KG1 (cell line): ENCODE results near the gene POLR1H.
A peak's percentile ranks its signal among the peaks of the same experiment; 100 is the strongest.
"Not testable (repeated sequence)": the region's sequence is repeated elsewhere in the genome, so short reads cannot be mapped to it uniquely, and the experiment has no call there.

Experiments used
- DNase-seq: peaks from one replicate; lab custom pipeline; 2025; lab: John Stamatoyannopoulos, UW

POLR1H gene

GRCh38 chr6:30061092-30061857, at the start of gene POLR1H:
POLR1H (plus strand) TSS chr6:30061265; CDS start chr6:30061525, 260 bp downstream.
- DNase-seq = peak; percentile 95

GRCh38 chr6:30013291-30013922, 47.7 kb upstream of the POLR1H start:
- DNase-seq = no peak

GRCh38 chr6:30019819-30020218, 41.2 kb upstream of the POLR1H start:
- DNase-seq = no peak

GRCh38 chr6:30020626-30021025, 40.4 kb upstream of the POLR1H start:
- DNase-seq = no peak

GRCh38 chr6:30022189-30022588, 38.9 kb upstream of the POLR1H start:
- DNase-seq = no peak

- not testable (repeated sequence) for DNase-seq
Observed at GRCh38 chr6:30022712-30023111, 38.4 kb upstream of the POLR1H start.

- no peak for DNase-seq
Observed at GRCh38 chr6:30025186-30025585, 35.9 kb upstream of the POLR1H start.

GRCh38 chr6:30029588-30029987, 31.5 kb upstream of the POLR1H start:
- no peak for DNase-seq

- DNase-seq = no peak
Observed at GRCh38 chr6:30031381-30031780, 29.7 kb upstream of the POLR1H start.

GRCh38 chr6:30033440-30033839, 27.6 kb upstream of the POLR1H start:
- not testable (repeated sequence) for DNase-seq

- no peak for DNase-seq
Observed at GRCh38 chr6:30035784-30036183, 25.3 kb upstream of the POLR1H start.

GRCh38 chr6:30037182-30037788, 23.8 kb upstream of the POLR1H start:
- DNase-seq = no peak

GRCh38 chr6:30041221-30041620, 19.8 kb upstream of the POLR1H start:
- DNase-seq = no peak

- DNase-seq = no peak
Observed at GRCh38 chr6:30041821-30042220, 19.2 kb upstream of the POLR1H start.

GRCh38 chr6:30042476-30042875, 18.6 kb upstream of the POLR1H start:
- DNase-seq = no peak

- no peak for DNase-seq
Observed at GRCh38 chr6:30042914-30043313, 18.2 kb upstream of the POLR1H start.

GRCh38 chr6:30043744-30044143, 17.3 kb upstream of the POLR1H start:
- no peak for DNase-seq

GRCh38 chr6:30044630-30045029, 16.4 kb upstream of the POLR1H start:
- DNase-seq = no peak

GRCh38 chr6:30047220-30047619, 13.8 kb upstream of the POLR1H start:
- DNase-seq = no peak

- no peak for DNase-seq
Observed at GRCh38 chr6:30053682-30054081, 7.4 kb upstream of the POLR1H start.

- no peak for DNase-seq
Observed at GRCh38 chr6:30055513-30055912, 5.6 kb upstream of the POLR1H start.

- DNase-seq = no peak
Observed at GRCh38 chr6:30060606-30061091, 416 bp upstream of the POLR1H start.

GRCh38 chr6:30061858-30062458, 893 bp downstream of the POLR1H start:
- DNase-seq = no peak
